Activated T-helper 2 cell treated with anti-CD3 and anti-CD28 coated beads, Interferon-gamma antibody, Interleukin-2, Interleukin-4, amounts not matched to agents 10 μg/mL and 5 μg/mL and 100 μg/mL, durations not matched to agents 14 hours and 24 hours and 36 hours (primary cell): ENCODE data around the gene AMN. TPM values are rescaled to one million over a fixed set of nuclear protein-coding genes. Genes with fewer than 3 reads are reported as not detected.

Source experiments
- total RNA-seq: library from RNA; stranded (reverse); gene quantifications from 2 replicates; pipeline ENCODE4 v1.2.3, GENCODE V29; 2022

AMN gene
- total RNA-seq, 1 donor from 2014 or later, result 0.55 TPM

Other genes with a start within 250 kb of the AMN start
- 67.8 and 72.9 TPM in 2 replicates for gene TRAF3, start 145.2 kb upstream of the AMN start, total RNA-seq
- gene CDC42BPB, start 134.9 kb downstream of the AMN start, total RNA-seq, result 2.3 and 3.5 TPM in 2 replicates
- not detected in 2 replicates for gene LBHD2, start 161.5 kb downstream of the AMN start, total RNA-seq
- gene EXOC3L4, start 172.1 kb downstream of the AMN start, total RNA-seq, result not detected in 2 replicates
- gene TNFAIP2, start 200.8 kb downstream of the AMN start, total RNA-seq, result 0.64 and 1.0 TPM in 2 replicates